Hematopoietic multipotent progenitor cell treated with erythropoietin and hydrocortisone succinate and interleukin-3 and kit ligand, for 15 days (in vitro differentiated cells): ENCODE data around the gene ZNF423.
A peak's percentile ranks its signal among the peaks of the same experiment; 100 is the strongest.
"Not testable (repeated sequence)": the region's sequence is repeated elsewhere in the genome, so short reads cannot be mapped to it uniquely, and the experiment has no call there.

Source experiments
- DNase-seq: peaks from one replicate; pipeline ENCODE4 v3.0.0-alpha.2; 2015; ENCODE audit warnings: low spot score

The ZNF423 gene

DNA sequence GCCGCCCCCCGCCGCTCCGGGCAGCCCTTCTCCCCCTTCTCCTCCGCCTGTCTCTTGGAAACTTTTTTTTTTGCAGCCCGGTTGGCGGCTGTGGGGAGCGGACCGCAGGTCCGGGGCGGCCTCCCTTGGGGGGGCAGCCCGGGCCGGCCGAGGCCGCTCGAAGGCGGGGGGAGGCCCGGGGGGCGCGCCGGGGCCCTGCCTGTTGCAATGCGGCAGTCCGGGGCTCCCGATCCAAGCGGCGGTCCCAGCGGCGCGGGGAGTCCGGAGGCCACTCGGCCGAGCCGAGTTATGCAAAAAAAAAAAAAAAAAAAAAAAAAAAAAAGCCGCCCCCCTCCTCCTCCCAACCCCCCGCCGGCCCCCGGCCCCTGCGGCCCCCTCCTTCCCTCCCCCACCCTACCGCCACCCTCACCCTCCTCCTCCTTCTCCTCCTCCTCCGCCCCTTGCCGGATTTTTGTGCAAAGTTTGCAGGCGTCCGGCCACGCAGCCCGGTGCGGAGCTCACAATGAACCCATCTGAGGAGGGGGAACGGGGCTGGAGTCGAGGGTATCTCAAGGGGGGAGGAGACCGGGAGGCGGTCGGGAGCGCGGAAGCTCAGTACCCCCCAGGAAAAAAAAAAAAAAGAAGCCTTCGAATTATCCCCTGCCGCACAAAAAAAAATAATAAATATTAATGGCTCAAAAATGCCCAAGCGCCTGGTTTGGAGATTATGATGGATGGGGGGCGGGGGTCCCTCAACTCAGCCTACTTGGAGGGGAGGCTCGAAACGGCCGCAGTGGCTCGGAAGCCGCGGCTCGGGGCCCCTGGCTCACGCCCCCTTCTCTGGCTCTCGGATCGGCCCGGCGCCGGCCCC lies at the start of gene ZNF423:
TSS of gene ZNF423 (minus strand) at position 291 of the 850 bp plus-strand sequence. CDS start 338 bp downstream, outside the sequence.
- no peak for DNase-seq

DNA sequence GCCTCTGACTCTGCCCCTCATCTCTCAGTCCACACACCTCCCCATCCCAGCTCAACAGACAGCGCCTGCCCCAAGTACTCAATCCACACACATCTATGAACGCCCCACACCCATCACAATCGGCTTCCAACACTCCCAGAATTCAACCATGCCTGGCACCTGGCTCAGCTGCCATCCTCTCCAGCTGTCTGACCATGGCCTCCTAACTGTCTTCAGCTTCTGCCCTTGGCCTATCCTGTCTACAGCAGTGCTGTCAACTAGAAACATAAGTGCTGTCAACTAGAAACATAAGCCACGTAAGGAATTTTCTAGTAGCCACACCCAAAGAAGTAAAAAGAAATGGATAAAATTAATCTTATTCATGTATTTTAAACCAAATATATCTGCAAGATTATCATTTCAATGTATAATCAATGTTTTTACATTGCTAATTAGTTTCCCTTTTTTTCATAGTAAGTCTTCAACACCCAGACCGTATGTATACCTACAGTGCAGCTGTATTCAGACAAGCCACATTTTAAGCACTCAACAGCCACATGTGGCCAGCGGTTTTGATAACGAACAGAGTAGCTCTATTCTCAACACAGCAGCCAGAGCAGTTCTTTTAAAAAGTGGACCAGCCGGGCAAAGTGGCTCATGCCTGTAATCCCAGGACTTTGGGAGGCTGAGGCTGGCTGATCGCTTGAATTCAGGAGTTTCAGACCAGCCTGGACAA lies 48.6 kb upstream of the ZNF423 start:
- no peak for DNase-seq

DNA sequence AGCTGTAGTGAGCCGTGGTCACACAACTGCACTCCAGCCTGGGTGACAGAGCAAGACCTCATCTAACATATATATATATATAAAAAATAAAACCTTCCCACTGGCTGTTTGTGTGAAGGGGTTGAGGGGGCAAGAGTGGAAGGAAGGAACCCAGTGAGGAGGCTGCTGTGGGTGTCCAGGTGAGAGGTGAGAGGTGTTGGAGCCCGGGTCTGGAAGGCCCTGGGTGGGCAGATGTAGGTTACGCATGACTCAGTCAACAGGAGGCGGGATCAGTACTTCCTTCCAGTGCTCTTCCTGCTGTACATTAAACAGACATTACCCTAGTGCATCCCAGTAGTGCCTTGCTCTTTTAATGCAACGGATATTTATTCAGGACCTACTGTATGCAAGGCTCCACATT lies 47.0 kb upstream of the ZNF423 start:
- no peak for DNase-seq

DNA sequence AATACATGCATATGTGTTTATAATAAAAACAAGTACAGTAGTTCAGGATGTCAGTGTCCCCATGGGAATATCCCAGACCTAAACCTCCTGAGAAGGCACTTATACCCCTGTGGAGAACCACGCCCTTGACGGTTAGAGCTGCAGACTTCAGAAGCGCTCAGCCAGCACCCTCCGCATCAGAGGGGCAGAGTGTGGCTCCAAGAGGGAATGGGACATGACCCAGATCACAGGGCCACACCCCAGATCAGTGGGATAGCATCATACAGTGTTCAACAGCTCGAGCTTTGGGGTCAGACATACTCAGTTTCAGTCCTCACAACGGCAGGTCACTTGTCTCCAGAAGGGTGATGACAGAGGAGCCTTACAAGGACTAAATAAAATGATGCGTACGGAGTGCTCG lies 45.8 kb upstream of the ZNF423 start:
- no peak for DNase-seq

DNA sequence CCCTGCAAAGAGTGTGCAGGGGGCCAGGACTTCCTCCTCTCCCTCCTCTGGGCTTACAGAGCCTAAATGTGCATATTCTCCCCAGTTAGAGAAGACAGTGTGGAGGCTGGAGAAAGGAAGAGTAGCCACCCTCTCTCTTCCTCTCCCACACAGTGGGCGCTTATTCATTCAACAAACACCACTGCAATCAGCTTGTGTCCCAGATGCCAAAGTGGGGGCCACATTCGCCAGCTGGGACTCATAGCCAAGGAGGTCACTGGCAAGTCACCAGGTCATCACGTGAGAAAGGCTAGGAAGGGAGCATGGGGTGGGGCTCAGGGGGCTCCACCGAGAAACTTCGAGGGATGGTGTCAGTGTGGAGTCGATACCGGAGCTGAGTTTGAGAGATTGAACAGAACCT lies 45.0 kb upstream of the ZNF423 start:
- no peak for DNase-seq

DNA sequence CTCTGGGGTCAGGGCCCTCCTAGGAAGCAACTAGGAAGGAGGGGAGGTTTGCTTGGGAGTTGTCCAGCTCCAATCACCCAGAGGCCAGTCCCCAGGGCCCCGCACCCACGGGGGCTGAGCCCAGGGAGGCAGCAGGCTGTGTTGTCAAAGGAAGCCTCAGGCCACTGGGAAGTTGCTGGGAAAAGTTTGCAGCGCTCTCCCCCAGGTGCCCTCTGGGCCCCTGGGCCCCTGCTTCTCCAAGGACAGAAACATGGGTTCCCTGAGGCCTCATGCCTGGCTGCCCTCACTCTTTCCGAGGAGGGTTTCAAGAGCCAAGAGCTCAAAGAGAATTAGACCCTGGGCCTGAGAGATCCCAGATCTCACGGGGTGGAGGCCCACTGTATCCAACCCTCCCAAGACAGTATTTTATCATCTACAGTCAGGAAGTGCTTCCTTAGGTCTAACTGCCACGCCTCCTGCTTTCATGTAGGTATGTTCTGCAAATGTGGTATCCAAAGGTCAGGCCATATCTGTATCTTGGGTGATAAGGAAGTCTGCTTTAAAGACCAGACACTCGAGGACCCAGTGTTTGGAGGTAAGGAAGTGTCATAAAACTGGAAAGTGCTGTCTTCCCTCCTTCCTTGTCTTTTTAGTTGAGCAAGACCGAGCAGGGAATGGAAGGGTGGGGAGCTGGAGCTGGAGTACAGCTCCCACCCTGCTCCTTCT lies 44.2 kb upstream of the ZNF423 start:
- DNase-seq: no peak

DNA sequence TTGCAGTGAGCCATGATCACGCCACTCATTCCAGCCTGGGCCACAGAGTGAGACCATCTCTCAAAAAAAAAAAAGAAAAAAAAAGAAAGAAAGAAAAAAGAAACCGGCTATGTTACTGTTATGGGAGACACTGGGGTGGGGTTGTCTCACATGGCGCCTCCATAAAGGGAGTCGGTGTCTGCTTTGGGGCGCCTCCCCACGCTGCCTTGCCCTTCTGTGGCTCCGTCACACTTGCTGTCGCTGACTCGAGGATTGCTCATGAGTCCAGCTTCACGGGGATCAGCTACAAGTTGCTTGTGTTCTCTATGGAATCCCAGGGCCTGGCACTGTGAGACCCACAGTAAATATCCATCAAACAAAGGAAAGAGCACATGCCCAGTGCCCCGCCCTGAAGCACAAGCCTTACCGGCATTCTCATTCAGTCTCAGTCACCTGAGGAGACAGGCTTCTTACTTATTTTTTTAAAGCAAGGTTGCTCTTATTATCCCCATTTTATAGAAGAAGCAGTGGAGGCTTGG lies 40.6 kb upstream of the ZNF423 start:
- DNase-seq: no peak

DNA sequence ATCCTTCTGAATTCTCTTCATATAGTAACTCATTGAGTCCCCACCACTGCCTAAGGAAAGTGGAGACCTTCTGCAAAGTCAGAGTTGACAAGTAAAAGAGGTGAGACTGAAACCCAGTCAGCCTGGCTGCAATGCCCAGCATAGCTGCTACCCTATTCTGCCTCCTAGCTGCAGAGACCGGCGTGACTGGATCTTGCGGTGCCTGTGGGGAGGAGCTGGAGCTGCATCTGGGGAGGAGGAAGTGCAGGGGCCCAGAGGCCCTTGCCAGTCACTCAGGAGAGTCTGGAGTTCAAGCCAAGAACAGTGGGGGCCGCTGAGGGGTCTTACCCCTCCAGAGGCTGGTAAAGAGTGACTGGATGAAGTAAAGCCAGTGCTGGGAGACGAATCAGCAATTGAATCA lies 35.0 kb upstream of the ZNF423 start:
- DNase-seq: no peak

DNA sequence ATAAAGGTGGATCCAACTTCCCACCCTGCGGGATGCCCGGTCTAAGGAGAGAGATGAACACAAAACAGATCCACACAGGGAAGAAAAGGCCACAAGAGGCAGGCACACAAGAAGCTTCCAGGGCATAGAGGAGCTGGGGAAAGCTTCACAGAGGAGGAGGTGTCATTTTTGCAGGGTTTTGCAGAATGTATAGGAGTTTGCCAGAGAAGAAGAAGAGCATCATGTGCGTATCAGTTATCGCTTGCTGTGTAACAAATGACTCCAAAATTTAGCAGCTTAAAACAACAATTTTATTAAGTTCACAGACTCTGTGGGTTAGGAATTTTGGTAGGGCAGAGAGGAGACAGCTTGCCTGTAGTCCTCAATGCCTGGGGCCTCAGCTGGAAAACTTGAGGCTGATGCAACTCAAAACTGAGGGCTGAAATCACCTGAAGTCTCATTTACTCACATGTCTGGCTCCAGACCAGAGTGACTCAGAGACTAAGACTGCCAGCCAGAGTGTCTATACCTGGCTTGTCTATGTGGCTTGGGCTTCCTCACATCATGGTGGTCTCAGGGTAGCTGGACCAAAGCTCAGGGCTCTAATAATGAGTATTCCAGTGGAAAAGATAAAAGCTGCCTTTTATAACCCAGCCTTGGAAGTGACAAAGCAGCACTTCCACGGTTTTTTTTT lies 33.9 kb upstream of the ZNF423 start:
- no peak for DNase-seq

DNA sequence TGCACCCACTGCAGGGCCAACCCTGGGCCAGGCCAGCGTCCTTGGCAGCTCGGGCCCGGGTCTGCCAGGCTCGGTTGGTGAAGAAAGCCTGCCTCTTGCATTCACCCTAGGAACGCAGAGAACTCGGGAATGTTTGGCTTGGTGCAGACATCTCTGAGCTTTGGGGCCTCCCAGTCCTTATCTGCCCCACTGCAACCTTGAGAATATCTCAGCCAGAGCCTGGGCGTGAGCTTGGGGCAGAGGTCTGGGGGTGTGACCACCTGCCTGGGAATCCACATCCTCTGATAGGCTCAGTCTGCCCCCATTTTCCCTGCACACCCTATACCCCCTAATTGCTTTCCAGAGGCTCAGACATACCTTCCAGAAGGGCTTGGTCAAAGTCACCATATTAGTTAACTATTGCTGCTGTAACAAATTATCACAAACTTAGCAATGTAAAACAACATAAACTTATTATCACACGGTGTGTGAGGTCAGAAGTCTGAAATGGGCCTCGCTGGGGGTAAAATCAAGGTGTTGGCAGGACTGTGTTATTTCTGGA lies 30.7 kb upstream of the ZNF423 start:
- no peak for DNase-seq

DNA sequence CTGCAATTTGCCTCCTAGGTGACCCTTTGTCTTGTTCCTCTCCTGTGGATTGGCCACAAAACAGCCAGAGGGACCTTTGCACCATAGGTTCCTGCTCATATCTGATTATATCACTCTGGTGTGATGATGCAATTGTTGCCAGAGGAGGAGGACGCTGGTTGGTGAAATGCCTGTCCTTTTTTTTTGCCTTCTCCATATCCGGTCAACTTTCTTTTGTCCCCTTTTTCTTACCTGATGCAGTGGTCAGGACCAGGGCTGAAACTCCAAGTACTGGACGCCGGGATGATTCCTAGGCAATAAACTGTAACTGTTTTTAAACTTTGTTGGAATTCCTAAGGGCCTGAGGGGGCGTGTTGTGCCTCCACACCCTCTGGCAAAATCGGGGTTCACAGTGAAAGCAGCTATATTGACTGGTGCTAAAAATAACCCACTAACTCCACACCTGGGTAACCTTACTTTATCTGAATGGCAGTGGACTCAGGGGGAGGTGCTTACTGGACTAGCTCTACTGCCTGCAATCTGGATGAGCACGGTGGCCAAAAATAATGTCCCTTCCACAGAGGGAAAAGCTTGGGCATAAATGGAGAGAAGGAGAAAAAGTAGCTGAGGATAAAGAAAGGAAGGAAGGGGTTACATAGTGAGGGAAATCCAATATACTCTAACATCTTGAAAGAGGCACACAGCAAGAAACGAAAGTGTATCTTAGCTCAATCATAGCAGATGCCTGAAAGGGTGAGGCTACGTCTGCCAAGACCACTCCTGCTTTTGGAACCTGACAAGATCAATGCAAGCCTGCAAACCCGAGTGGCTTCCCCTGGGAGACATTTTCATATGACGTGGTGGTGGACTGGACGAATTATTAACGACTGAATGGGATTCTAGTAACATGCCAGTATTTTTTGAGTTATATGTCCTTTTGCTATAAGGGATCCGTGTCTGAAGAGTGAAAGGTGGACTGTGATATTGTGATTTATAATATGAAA lies 28.4 kb upstream of the ZNF423 start:
- DNase-seq: no peak

DNA sequence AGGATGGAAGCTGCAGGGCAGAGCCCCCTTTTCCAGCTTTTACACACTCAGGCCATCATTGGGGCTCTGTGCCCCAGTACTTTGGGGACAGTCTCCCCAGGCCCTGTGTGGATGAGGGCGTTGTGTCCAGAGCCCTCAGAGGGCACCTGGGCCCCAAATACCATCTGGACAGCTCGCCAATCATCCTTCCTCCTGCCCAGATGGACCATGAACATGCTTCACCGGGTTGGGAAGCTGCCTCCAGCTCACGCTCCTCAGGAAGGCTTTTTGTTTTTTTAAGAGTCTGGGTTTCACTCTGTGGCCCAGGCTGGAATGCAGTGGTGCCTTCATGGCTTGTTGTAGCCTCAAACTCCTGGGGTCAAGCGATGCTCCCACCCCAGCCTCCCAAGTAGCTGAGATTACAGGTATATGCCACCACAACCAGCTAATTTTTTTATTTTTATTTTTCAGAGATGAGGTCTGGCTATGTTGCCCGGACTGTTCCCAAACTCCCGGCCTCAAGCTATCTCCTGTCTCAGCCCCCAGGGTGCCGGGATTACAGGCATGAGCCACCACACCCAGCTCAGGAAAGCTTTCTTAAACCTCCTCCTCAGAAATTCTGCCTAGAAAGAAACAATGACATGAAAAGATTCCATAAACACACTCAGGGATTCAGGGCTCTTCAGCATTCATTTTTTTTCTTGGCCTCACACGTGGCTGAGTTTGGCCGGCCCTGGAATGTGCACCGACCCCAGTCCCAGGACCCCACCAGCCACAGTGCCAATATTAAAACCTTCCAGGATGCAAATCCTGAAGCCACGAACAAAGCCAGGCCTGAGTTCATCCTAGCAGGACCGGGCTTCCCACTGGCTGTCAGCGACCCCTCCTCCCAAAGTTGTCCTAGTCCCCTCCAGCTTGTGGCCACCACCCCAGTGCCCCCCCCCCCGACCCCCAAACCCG lies 27.4 kb upstream of the ZNF423 start:
- DNase-seq: no peak

DNA sequence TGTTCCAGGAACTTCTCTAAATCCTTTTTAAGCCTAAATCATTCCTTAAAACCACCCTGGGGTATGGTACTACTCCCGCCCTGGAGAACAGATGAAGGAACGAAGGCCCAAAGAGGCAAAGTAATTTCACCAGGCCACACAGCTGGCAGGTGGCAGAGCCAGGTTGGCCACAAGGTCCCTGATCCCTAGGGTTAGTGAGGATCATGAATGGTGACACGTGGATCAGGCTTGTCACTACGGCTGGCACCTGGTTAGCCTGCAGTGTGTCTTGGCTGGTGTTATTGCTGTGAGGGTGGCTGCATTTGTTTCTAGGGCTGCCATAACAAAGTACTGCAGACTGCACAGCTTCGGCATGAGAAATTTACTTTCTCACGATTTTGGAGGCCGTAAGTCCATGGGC lies 26.0 kb upstream of the ZNF423 start:
- no peak for DNase-seq

DNA sequence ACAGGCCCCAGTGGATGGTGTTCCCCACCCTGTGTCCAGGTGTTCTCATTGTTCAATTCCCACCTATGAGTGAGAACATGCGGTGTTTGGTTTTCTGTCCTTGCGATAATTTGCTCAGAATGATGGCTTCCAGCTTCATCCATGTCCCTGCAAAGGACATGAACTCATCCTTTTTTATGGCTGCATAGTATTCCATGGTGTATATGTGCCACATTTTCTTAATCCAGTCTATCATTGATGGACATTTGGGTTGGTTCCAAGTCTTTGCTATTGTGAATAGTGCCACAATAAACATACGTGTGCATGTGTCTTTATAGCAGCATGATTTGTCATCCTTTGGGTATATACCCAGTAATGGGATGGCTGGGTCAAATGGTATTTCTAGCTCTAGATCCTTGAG lies 22.6 kb upstream of the ZNF423 start:
- not testable (repeated sequence) for DNase-seq

DNA sequence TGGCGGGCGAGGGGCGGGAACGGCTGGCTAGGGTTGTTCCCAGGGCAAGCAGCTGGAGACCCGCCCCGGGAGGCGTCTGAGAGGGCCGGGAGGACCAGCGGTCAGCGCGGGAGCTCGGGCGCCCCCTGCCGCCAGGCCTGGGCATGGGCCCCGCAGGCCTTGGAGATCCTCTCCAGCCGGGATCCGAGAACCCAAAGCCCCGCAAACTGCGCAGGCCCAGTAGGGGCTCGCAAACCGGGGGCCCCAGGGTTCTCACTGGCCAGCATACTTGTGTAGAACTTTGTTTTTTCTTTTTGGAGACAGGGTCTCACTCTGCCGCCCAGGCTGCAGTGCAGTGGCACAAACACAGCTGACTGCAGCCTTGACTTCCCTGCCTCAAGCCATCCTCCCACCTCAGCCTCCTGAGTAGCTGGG lies 20.8 kb upstream of the ZNF423 start:
- DNase-seq: peak; percentile 10

DNA sequence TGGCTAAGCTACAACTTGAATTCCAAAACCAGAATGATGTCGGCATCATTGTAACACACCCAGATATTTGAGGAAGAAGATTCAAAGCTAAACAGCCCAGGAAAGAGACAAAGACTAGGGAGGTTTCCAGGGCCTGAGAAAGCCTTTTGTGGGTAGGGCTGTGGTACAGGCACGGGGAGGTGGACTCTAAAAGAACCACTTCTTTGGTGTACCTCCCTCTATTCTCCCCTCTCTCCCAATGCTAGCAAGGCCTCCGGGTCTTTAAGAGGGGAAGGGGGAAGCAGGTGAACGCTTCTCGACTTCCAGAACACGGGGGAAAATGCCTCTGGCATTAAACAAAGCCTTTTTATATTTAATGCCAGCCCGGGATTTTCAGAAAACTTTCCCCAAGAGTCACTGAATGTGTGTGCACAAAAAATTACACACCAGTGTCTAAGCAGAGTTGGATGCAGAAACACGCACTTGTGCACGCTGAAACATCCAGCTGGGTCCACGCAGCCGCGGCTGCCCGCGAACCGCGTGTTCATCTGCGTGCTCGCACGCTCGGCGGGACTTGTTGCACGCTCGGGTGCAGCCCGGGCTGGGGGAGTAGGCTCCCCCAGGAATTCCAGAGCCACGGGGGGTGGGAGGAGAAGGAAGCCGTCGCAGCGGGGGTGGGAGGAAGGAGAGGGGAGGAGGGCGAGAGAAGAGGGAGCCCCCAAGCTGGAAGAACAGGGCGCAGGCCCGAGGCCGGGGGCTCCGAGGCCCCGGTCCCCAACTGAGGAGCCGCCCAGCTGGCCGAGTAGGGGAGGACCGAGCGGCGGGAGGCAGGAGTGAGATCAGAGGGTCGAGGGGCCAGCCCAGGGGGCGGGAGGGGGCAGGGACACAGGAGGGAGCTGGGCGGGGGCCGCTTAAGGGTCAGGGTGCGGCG lies 20.1 kb upstream of the ZNF423 start:
- no peak for DNase-seq

DNA sequence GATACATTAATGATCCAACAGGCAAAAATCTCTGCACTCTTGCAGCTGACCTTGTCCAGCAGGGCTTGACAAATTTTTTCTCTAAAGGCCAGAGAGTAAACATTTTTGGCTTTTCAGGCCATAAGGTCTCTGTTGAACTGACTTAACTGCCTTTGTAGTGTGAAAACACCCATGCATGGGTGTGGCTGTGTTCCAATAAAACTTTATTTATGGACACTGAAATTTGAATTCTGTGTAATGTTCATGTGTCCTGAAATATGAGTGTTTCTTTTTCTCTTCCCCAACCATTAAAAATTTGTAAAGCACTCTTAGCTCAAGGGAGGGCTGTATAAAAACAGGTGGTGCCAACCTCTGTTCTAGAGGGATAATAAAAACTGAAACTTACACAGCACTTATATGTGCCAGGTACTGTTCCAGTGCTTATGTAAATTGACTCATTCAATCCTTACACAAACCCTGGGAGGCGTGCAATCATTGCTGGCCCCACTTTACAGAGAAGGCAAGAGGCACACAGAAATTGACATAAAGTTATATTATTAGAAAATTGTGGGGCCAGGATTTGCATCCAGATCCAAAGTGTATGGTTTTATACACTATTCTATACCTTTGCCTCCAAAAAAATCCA lies 18.8 kb upstream of the ZNF423 start:
- no peak for DNase-seq

DNA sequence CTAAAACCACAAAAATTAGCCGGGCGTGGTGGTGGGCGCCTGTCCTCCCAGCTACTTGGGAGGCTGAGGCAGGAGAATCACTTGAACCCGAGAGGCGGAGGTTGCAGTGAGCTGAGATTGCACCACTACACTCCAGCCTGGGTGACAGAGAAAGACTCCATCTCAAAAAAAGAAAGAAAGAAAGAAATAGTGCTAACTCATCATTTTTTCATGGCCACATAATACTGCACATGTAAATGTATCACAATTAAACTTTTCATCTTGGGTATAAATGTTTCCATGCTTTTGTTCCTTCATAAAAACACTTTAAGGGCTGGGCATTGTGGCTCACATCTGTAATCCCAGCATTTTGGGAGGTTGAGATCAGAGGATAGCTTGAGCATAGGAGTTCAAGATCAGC lies 15.9 kb upstream of the ZNF423 start:
- DNase-seq: not testable (repeated sequence)
